SK-N-SH (cell line): ENCODE results near the gene MRFAP1.

ENCODE experiments used
- EP300 ChIP-seq, 2 experiments: IDR thresholded peaks; 2 replicates each; pipeline versions ENCODE4 v1.4.0 to v1.6.1; 2012; ENCODE audit warnings: borderline replicate concordance in 1 of 2, low read depth in 1 of 2, low read length in 1 of 2
- NFIC ChIP-seq: IDR thresholded peaks from 2 replicates; pipeline ENCODE4 v1.4.0; 2012; ENCODE audit warnings: borderline replicate concordance
- POLR2AphosphoS5 ChIP-seq: IDR thresholded peaks from 2 replicates; pipeline ENCODE4 v1.6.1; 2012; ENCODE audit warnings: low read depth, low read length
- TAF1 ChIP-seq: IDR thresholded peaks from 2 replicates; pipeline ENCODE4 v1.6.1; 2012; ENCODE audit warnings: low read depth, mild to moderate bottlenecking, low read length, moderate library complexity, borderline replicate concordance
- TCF12 ChIP-seq: IDR thresholded peaks from 2 replicates; pipeline ENCODE4 v1.4.0; 2012
- YY1 ChIP-seq: IDR thresholded peaks from 2 replicates; pipeline ENCODE4 v1.4.0; 2012; ENCODE audit warnings: low read depth, mild to moderate bottlenecking
- ZBTB33 ChIP-seq: IDR thresholded peaks from 2 replicates; pipeline ENCODE4 v1.4.0; 2012; ENCODE audit warnings: low read depth, borderline replicate concordance
- TF ChIP-seq, protein P1 (sequence below): IDR thresholded peaks from 2 replicates; pipeline ENCODE4 v1.4.0; 2012; ENCODE audit warnings: low read depth
- TF ChIP-seq, protein P2 (sequence below): fragments of 200-600 bp; sonication (generic); IDR thresholded peaks from 2 replicates; pipeline ENCODE4 v1.6.1; 2017; ENCODE audit warnings: antibody characterized with exemption, mild to moderate bottlenecking, moderate library complexity

GRCh38 chr4:6605605-6606004 is 34.9 kb upstream of the MRFAP1 start:
- TF ChIP-seq, protein P1, sequence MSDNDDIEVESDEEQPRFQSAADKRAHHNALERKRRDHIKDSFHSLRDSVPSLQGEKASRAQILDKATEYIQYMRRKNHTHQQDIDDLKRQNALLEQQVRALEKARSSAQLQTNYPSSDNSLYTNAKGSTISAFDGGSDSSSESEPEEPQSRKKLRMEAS, result no peak
- no peak for TF ChIP-seq TCF12
- TF ChIP-seq TAF1, result no peak
- no peak for TF ChIP-seq YY1
- no peak for TF ChIP-seq ZBTB33
- TF ChIP-seq, protein P2, sequence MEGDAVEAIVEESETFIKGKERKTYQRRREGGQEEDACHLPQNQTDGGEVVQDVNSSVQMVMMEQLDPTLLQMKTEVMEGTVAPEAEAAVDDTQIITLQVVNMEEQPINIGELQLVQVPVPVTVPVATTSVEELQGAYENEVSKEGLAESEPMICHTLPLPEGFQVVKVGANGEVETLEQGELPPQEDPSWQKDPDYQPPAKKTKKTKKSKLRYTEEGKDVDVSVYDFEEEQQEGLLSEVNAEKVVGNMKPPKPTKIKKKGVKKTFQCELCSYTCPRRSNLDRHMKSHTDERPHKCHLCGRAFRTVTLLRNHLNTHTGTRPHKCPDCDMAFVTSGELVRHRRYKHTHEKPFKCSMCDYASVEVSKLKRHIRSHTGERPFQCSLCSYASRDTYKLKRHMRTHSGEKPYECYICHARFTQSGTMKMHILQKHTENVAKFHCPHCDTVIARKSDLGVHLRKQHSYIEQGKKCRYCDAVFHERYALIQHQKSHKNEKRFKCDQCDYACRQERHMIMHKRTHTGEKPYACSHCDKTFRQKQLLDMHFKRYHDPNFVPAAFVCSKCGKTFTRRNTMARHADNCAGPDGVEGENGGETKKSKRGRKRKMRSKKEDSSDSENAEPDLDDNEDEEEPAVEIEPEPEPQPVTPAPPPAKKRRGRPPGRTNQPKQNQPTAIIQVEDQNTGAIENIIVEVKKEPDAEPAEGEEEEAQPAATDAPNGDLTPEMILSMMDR, result no peak
- no peak for TF ChIP-seq NFIC
- TF ChIP-seq POLR2AphosphoS5, result no peak
- no peak for TF ChIP-seq EP300 (IDR thresholded peaks at IDR 0.05; ENCODE audit: borderline replicate concordance in 1 of 2, low read depth in 1 of 2, low read length in 1 of 2)
